Sigmoid colon (tissue), 3 donors: Measurements from ENCODE around the gene PRDM4.

Experiments used
- CTCF ChIP-seq, 4 experiments: fragments of 450-650 bp in 3 of 4; fragments of 200-600 bp in 1 of 4; IDR thresholded peaks; one replicate each; pipeline ENCODE4 v1.5.1; 2016 to 2019; ENCODE audit warnings: antibody characterized with exemption in 4 of 4, mild to moderate bottlenecking in 3 of 4, moderate library complexity in 2 of 4
- POLR2A ChIP-seq, 2 donors: fragments of 450-650 bp; IDR thresholded peaks; one replicate each; pipeline ENCODE4 v1.6.1; 2016; ENCODE audit warnings: antibody characterized with exemption in 2 of 2, mild to moderate bottlenecking in 2 of 2, moderate library complexity in 2 of 2

- TF ChIP-seq CTCF (IDR thresholded peaks at IDR 0.05), result no peak
- TF ChIP-seq POLR2A (IDR thresholded peaks at IDR 0.05), result no peak
Observed at GRCh38 chr12:107774349-107775029, 13.6 kb upstream of the PRDM4 start, which contains the start of gene ASCL4.
